ENCODE data around the gene LATS2. TPM values are rescaled to one million over a fixed set of nuclear protein-coding genes. Genes with fewer than 3 reads are reported as not detected.

LATS2 gene
- total RNA-seq, 1 donor from 2014 or later = 17.8 TPM

DNA sequence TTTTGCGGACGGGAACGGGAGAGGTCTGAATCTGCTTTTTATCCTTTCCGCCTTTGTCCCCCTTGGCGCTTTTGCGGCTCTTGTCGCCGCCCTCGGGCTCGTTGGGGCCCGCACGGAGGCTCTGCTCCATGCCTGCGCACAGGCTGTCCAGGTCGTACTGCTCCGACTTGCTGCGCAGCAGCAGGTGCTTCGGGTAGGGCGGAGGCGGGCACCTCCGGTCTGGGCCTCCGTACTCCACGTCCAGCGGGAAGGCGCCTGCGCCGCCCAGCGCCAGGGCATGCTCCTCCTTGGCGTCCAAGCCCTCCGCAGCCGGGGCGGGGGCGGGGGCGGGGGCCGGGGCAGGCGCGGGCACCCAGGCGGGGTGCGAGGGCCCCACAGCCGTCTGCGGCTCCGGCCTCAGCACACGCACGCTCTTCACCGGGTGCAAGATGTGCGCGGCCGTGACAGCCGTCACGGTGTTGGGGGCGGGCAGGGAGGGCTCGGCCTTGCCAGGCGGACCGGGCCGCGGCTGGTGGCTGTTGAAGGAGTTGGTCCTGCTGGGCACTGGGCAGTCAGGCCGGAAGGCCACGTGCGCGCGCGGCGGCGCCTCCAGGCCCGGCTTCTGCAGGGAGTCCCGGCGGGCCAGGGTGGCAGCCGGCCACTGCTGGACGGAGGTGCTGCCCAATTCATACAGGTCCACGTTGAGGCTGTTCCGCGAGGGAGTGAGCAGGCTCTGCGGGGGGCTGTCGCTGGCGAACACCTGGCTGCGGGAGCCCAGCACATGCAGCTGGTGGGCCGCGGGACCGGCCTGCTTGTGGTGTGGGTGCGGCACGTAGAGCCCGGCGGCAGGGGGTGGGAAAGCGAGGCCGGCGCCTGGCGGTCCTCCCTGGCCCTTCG is 73.1 kb downstream of the LATS2 start:
- H3K9me3 Mint-ChIP-seq = no peaks in the 10 kb centered on the region
- H3K36me3 Mint-ChIP-seq = peaks cover 28% of the 10 kb centered on the region
- TF ChIP-seq CTCF (conservative IDR thresholded peaks at IDR 0.05) = no peak
- no peak overlapping the region for H3K27ac Mint-ChIP-seq
- H3K4me1 Mint-ChIP-seq (ENCODE audit: unreplicated experiment) = no peaks in the 10 kb centered on the region
- H3K27me3 Mint-ChIP-seq = no peaks in the 10 kb centered on the region
- no peak overlapping the region for H3K4me3 Mint-ChIP-seq
- DNase-seq (ENCODE audit: extremely low spot score, unreplicated experiment) = peak; percentile 64

- H3K36me3 Mint-ChIP-seq = peaks cover 26% of the 10 kb centered on the region
- H3K4me3 Mint-ChIP-seq = no peak overlapping the region
- no peak overlapping the region for H3K27ac Mint-ChIP-seq
Observed at GRCh38 chr13:20987599-20987998, 73.8 kb downstream of the LATS2 start.

GRCh38 chr13:20984879-20985278 is 76.5 kb downstream of the LATS2 start:
- H3K36me3 Mint-ChIP-seq = peaks cover 27% of the 10 kb centered on the region
- H3K4me1 Mint-ChIP-seq (ENCODE audit: unreplicated experiment) = no peaks in the 10 kb centered on the region
- no peak for TF ChIP-seq CTCF (conservative IDR thresholded peaks at IDR 0.05)
- no peak overlapping the region for H3K27ac Mint-ChIP-seq
- no peak for DNase-seq (ENCODE audit: extremely low spot score, unreplicated experiment)
- no peak overlapping the region for H3K4me3 Mint-ChIP-seq
- no peaks in the 10 kb centered on the region for H3K9me3 Mint-ChIP-seq
- H3K27me3 Mint-ChIP-seq = no peaks in the 10 kb centered on the region

More at GRCh38 chr13:20987599-20987998, 73.8 kb downstream of the LATS2 start:
- Mint-ChIP-seq H3K4me1 (ENCODE audit: unreplicated experiment) (no peaks in the 10 kb centered on the region), H3K27me3 (no peaks in the 10 kb centered on the region), H3K9me3 (no peaks in the 10 kb centered on the region)
- DNase-seq (ENCODE audit: extremely low spot score, unreplicated experiment) = no peak
- no peak for TF ChIP-seq CTCF (conservative IDR thresholded peaks at IDR 0.05)

- Mint-ChIP-seq H3K9me3 (no peaks in the 10 kb centered on the region), H3K4me3 (no peak overlapping the region), H3K27me3 (no peaks in the 10 kb centered on the region), H3K36me3 (peaks cover 24% of the 10 kb centered on the region), H3K27ac (no peak overlapping the region), H3K4me1 (ENCODE audit: unreplicated experiment) (no peaks in the 10 kb centered on the region)
- peak; percentile 37 for DNase-seq (ENCODE audit: extremely low spot score, unreplicated experiment)
- no peak for TF ChIP-seq CTCF (conservative IDR thresholded peaks at IDR 0.05)
Observed at GRCh38 chr13:20983386-20983785, 78.0 kb downstream of the LATS2 start.

DNA sequence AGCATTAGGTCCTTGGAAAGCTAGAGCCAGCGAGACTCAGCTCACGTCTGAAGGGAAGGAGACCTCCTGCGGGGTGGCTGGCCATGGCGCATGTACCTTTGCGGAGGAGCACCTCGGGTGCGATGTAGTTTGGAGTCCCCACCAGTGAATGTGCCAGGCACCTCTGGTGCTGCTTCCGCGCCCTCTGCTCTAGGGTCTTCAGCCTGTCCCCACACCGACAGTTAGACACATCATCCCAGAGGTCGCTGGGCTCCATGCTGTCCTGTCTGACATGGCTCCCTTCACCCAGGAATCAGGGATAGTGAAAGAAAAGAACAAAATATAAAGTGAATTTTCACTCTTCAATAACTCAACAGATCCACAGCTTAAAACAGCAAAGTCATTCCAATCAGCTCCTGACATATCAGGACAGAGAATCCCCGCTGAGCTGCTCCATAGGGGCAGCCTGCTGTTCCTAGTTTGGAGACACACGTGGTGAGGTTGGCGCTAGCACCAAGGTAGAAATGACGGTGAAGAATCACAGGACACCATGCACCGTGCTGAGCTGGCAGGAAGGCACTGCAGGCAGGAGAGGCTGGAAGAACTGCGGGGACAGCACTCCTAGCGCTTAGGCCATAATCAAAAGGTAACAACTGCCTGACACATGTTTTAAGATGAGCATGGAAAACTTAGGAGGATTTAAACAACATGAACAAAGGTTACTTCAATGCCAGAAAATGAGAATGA is 79.9 kb downstream of the LATS2 start:
- H3K4me1 Mint-ChIP-seq (ENCODE audit: unreplicated experiment) = no peaks in the 10 kb centered on the region

More for the DNA sequence above, 79.9 kb downstream of the LATS2 start:
- no peaks in the 10 kb centered on the region for H3K27me3 Mint-ChIP-seq
- no peak overlapping the region for H3K27ac Mint-ChIP-seq
- H3K9me3 Mint-ChIP-seq = no peaks in the 10 kb centered on the region
- no peak overlapping the region for H3K4me3 Mint-ChIP-seq
- TF ChIP-seq CTCF (conservative IDR thresholded peaks at IDR 0.05) = no peak
- H3K36me3 Mint-ChIP-seq = peaks cover 18% of the 10 kb centered on the region
- no peak for DNase-seq (ENCODE audit: extremely low spot score, unreplicated experiment)

Measured in type B pancreatic cell (in vitro differentiated cells).